Naive thymus-derived CD8-positive, alpha-beta T cell (primary cell): ENCODE measurements around the gene ATR. TPM values are rescaled to one million over a fixed set of nuclear protein-coding genes. Genes with fewer than 3 reads are reported as not detected.
"Not testable (repeated sequence)": the region's sequence is repeated elsewhere in the genome, so short reads cannot be mapped to it uniquely, and the experiment has no call there.

ENCODE experiments used
- ATAC-seq, 2 donors: fragments of 150-1000 bp; cut with Tn5 transposase in 1 of 2; sonication (Bioruptor Pico), chemical (Tn5 transposase) in 1 of 2; 1 replicate in 1 of 2; 2 replicates in 1 of 2; pipeline ENCODE4 v1.10.0; 2021; ENCODE audit warnings: mild to moderate bottlenecking in 2 of 2, moderate library complexity in 2 of 2
- POLR2A ChIA-PET: fragments of 350-600 bp; sonication (Branson Sonifier 250); formaldehyde crosslinking; loops from one replicate; lab custom pipeline; 2021; ENCODE audit warnings: antibody characterized with exemption; lab: Charles Lee
- DNase-seq, 10 donors: peaks; one replicate each; pipeline versions ENCODE4 v3.0.0 to v3.0.0-alpha.2; 2020 to 2022
- H3K27ac Mint-ChIP-seq, 10 donors: one replicate each; pipeline ENCODE4 v1.8.0; 2020 to 2022; ENCODE audit warnings: mild to moderate bottlenecking in 10 of 10, mixed read lengths in 10 of 10, moderate library complexity in 4 of 10, inconsistent platforms in 1 of 10
- H3K27me3 Mint-ChIP-seq, 5 donors: one replicate each; pipeline ENCODE4 v1.8.0; 2021 to 2022; ENCODE audit warnings: mixed read lengths in 5 of 5
- H3K36me3 Mint-ChIP-seq, 3 donors: one replicate each; pipeline ENCODE4 v1.8.0; 2020 to 2022; ENCODE audit warnings: mixed read lengths in 3 of 3, mild to moderate bottlenecking in 2 of 3, inconsistent platforms in 1 of 3
- H3K4me1 Mint-ChIP-seq, 4 donors: one replicate each; pipeline ENCODE4 v1.8.0; 2021 to 2022; ENCODE audit warnings: mixed read lengths in 4 of 4
- H3K4me3 Mint-ChIP-seq, 10 donors: one replicate each; pipeline ENCODE4 v1.8.0; 2020 to 2022; ENCODE audit warnings: mild to moderate bottlenecking in 10 of 10, mixed read lengths in 10 of 10, moderate library complexity in 6 of 10, inconsistent platforms in 1 of 10
- H3K9me3 Mint-ChIP-seq, 9 donors: one replicate each; pipeline ENCODE4 v1.8.0; 2020 to 2022; ENCODE audit warnings: mixed read lengths in 9 of 9, mild to moderate bottlenecking in 3 of 9, inconsistent platforms in 1 of 9, moderate library complexity in 1 of 9
- polyA plus RNA-seq, 3 donors: library from polyadenylated mRNA; unstranded; fragments of 300-500 nt; fragmentation: Illumina TruSeq; gene quantifications; one replicate each; pipeline ENCODE4 v1.2.3, GENCODE V29; 2021
- total RNA-seq, 8 experiments: library from RNA in 2 of 8; stranded (reverse) in 2 of 8; gene quantifications; one replicate each; pipeline ENCODE4 v1.2.3 and lab custom pipeline; 2021 to 2026

Gene ATR
- total and polyA plus RNA-seq, 5 experiments from 2014 or later: 10.5 to 49.9 (median 11.6) TPM

- no peak for DNase-seq
- Mint-ChIP-seq H3K4me1 (peaks cover 0 to 2% (median 0%) of the 10 kb centered on the region in 4 donors), H3K27me3 (no peaks in the 10 kb centered on the region), H3K27ac (no peak overlapping the region), H3K4me3 (no peak overlapping the region), H3K36me3 (peaks cover 0 to 58% (median 19%) of the 10 kb centered on the region in 3 donors), H3K9me3 (no peaks in the 10 kb centered on the region)
- POLR2A ChIA-PET: no interaction called here
- no peak for ATAC-seq
These were observed 117.8 kb downstream of the ATR start for GRCh38 chr3:142460689-142461088.

DNA sequence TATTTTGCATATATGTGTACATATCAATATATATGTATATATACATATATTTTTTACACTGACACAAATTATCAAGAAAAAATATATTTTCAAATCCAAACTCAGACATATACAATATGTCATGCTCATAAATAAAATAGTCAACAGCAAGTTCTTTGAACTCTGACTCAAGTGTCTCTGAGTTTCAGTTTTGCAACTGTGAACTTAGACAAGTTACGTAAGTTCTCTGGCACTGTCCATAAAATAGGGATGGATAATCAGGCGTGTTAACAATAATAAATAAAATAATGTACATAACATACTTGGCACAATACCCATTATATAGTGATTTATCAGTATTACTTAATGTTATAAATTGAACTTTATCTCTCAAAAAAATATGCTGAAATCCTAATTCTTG lies 118.6 kb downstream of the ATR start:
- Mint-ChIP-seq H3K27me3 (no peaks in the 10 kb centered on the region), H3K27ac (no peak overlapping the region), H3K9me3 (no peaks in the 10 kb centered on the region), H3K4me3 (no peak overlapping the region), H3K36me3 (peaks cover 0 to 55% (median 19%) of the 10 kb centered on the region in 3 donors), H3K4me1 (peaks cover 0 to 2% (median 0%) of the 10 kb centered on the region in 4 donors)
- POLR2A ChIA-PET: no interaction called here
- ATAC-seq: no peak
- no peak for DNase-seq

DNA sequence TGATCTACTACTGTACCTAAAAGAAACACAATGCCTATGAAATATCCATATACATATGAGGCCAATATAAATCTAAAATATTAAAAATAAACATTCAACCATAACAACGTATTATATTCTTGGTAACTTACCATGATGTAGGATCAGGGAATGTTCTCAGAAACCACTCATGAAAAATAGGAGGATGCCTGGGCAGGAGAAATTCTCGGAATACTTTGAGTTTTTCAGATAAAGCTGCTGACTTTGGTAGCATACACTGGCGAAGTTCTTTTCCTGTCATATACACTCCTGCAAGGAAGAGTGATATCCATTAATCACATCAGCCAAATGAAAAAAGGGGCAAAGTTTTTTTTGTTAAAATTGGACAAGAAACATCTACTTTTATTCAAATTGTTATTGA lies 119.4 kb downstream of the ATR start:
- Mint-ChIP-seq H3K4me1 (peaks cover 0 to 2% (median 0%) of the 10 kb centered on the region in 4 donors), H3K36me3 (peaks cover 0 to 52% (median 18%) of the 10 kb centered on the region in 3 donors), H3K27ac (no peak overlapping the region), H3K27me3 (no peaks in the 10 kb centered on the region), H3K9me3 (no peaks in the 10 kb centered on the region), H3K4me3 (no peak overlapping the region)
- POLR2A ChIA-PET: no interaction called here
- DNase-seq: no peak
- ATAC-seq: no peak

DNA sequence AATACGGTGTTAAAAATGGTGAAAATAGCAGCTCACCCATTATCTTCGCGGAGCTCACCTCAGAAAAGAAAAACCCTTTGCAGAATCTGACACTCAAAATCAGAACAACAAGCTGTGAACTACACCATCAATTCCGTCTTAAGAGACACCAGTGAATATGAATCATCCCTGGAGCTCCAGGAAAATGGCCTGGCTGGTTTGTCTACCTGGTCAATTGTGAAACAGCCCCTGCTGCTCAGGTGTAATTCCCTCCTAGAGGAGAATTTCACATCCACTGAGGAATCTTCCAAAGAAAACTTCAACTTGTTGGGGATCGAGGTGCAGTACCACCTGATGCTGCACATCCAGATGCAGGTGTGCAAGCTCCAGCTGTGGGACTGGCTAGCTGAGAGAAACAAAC lies 127.7 kb downstream of the ATR start:
- no peak for DNase-seq
- ATAC-seq: no peak
- Mint-ChIP-seq H3K9me3 (no peaks in the 10 kb centered on the region), H3K36me3 (peaks cover 0 to 31% (median 5%) of the 10 kb centered on the region in 3 donors), H3K4me3 (no peak overlapping the region), H3K27ac (peak overlapping the region in 3 of 10 donors; percentile 8 to 60 (median 45)), H3K4me1 (peaks cover 8 to 27% (median 20%) of the 10 kb centered on the region in 4 donors), H3K27me3 (no peaks in the 10 kb centered on the region)
- POLR2A ChIA-PET: no interaction called here

- no peak overlapping the region for H3K4me3 Mint-ChIP-seq
- ATAC-seq (no peak), DNase-seq (no peak)
- H3K27me3 Mint-ChIP-seq: no peaks in the 10 kb centered on the region
- H3K36me3 Mint-ChIP-seq: peaks cover 0 to 28% (median 5%) of the 10 kb centered on the region in 3 donors
- no peaks in the 10 kb centered on the region for H3K9me3 Mint-ChIP-seq
- peak overlapping the region in 4 of 10 donors; percentile 11 to 60 (median 32) for H3K27ac Mint-ChIP-seq
- POLR2A ChIA-PET: no interaction called here
- H3K4me1 Mint-ChIP-seq: peaks cover 15 to 34% (median 27%) of the 10 kb centered on the region in 4 donors
These were observed 128.3 kb downstream of the ATR start for GRCh38 chr3:142450189-142450588.

- Mint-ChIP-seq H3K27ac (peak within 1 kb of the TSS; percentile 99 to 100 (median 99)), H3K36me3 (peaks cover 0 to 21% (median 5%) of the 10 kb centered on the region in 3 donors), H3K9me3 (no peaks in the 10 kb centered on the region), H3K4me1 (peaks cover 26 to 54% (median 42%) of the 10 kb centered on the region in 4 donors), H3K4me3 (peak within 1 kb of the TSS; percentile 89 to 100 (median 98)), H3K27me3 (no peaks in the 10 kb centered on the region)
- DNase-seq (peak; percentile 87 to 99 (median 94)), ATAC-seq (peak; percentile 93 to 96)
- POLR2A ChIA-PET: interaction anchor here (0.6 to 0.9 kb wide), 3 partner anchors 553 to 710 kb away, joined by 3 read pairs; partner anchors contain the start of genes RNF7 and U2SURP
These were observed 130.4 kb downstream of the ATR start, which contains the start of gene XRN1 for GRCh38 chr3:142447852-142448823. TSS of gene XRN1 (minus strand) at chr3:142448037. CDS start at chr3:142447944, 93 bp downstream.

- Mint-ChIP-seq H3K4me1 (peaks cover 28 to 59% (median 47%) of the 10 kb centered on the region in 4 donors), H3K9me3 (no peaks in the 10 kb centered on the region), H3K27me3 (no peaks in the 10 kb centered on the region), H3K36me3 (peaks cover 0 to 15% (median 5%) of the 10 kb centered on the region in 3 donors), H3K27ac (peak overlapping the region; percentile 99 to 100 (median 99)), H3K4me3 (peak overlapping the region; percentile 89 to 100 (median 98))
- DNase-seq (peak in 9 of 10 donors; percentile 14 to 77 (median 41)), ATAC-seq (peak; percentile 51 to 59)
- POLR2A ChIA-PET: interaction anchor here (0.6 to 1.7 kb wide), 4 partner anchors 131 to 709 kb away, joined by 3 to 6 read pairs (median 4); partner anchors contain the start of genes ATR, RNF7 and U2SURP
These were observed 131.2 kb downstream of the ATR start for GRCh38 chr3:142447301-142447851.

GRCh38 chr3:142445816-142446254 lies 132.7 kb downstream of the ATR start:
- POLR2A ChIA-PET: interaction anchor here (1.4 to 1.7 kb wide), 2 partner anchors 133 to 555 kb away, joined by 4 to 6 read pairs; partner anchors contain the start of genes ATR and U2SURP
- Mint-ChIP-seq H3K9me3 (no peaks in the 10 kb centered on the region), H3K4me1 (peaks cover 32 to 74% (median 58%) of the 10 kb centered on the region in 4 donors), H3K27ac (peak overlapping the region; percentile 82 to 100 (median 99)), H3K27me3 (no peaks in the 10 kb centered on the region), H3K4me3 (peak overlapping the region; percentile 87 to 100 (median 98)), H3K36me3 (peaks cover 0 to 7% (median 3%) of the 10 kb centered on the region in 3 donors)
- ATAC-seq (no peak), DNase-seq (peak in 1 of 10 donors; percentile 12)

DNA sequence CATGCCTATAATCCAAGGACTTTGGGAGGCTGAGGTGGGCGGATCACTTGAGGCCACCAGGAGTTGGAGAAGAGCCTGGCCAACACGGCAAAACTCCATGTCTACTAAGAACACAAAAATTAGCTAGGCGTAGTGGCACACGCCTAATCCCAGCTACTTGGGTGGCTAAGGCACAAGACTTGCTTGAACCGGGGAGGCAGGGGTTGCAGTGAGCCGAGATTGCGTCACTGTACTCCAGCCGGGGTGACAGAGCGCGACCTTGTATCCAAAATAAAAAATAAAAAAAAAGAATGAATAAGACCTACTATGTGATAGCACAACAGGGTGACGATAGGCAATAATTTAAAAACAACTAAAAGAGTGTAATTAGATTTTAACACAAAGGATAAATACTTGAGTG lies 134.2 kb downstream of the ATR start:
- no peaks in the 10 kb centered on the region for H3K9me3 Mint-ChIP-seq
- ATAC-seq: no peak
- H3K27ac Mint-ChIP-seq: no peak overlapping the region
- no peaks in the 10 kb centered on the region for H3K27me3 Mint-ChIP-seq
- POLR2A ChIA-PET: no interaction called here
- H3K4me1 Mint-ChIP-seq: peaks cover 34 to 79% (median 70%) of the 10 kb centered on the region in 4 donors
- peaks cover 0 to 6% (median 3%) of the 10 kb centered on the region in 3 donors for H3K36me3 Mint-ChIP-seq
- peak overlapping the region in 3 of 10 donors; percentile 1 to 26 (median 6) for H3K4me3 Mint-ChIP-seq
- DNase-seq: no peak

GRCh38 chr3:142443060-142443459 lies 135.5 kb downstream of the ATR start:
- Mint-ChIP-seq H3K4me3 (peak overlapping the region in 2 of 10 donors; percentile 46 to 57), H3K4me1 (peaks cover 43 to 81% (median 76%) of the 10 kb centered on the region in 4 donors), H3K27ac (peak overlapping the region in 2 of 10 donors; percentile 25 to 53), H3K36me3 (peaks cover 0 to 12% (median 3%) of the 10 kb centered on the region in 3 donors)
- H3K27me3 Mint-ChIP-seq, POLR2A ChIA-PET, H3K9me3 Mint-ChIP-seq, DNase-seq, ATAC-seq: not testable (repeated sequence)

- peak overlapping the region in 1 of 10 donors; percentile 19 for H3K4me3 Mint-ChIP-seq
- H3K27me3 Mint-ChIP-seq, ATAC-seq, H3K9me3 Mint-ChIP-seq, POLR2A ChIA-PET, DNase-seq: not testable (repeated sequence)
- H3K36me3 Mint-ChIP-seq: peaks cover 0 to 26% (median 15%) of the 10 kb centered on the region in 3 donors
- peaks cover 35 to 67% (median 65%) of the 10 kb centered on the region in 4 donors for H3K4me1 Mint-ChIP-seq
- peak overlapping the region in 1 of 10 donors; percentile 44 for H3K27ac Mint-ChIP-seq
These were observed 138.9 kb downstream of the ATR start for GRCh38 chr3:142439499-142440220.
